CD14-positive monocyte (primary cell): ENCODE data around the gene FOXRED1. TPM values are rescaled to one million over a fixed set of nuclear protein-coding genes. Genes with fewer than 3 reads are reported as not detected.

Experiments used
- DNase-seq, 3 donors: peaks; one replicate each; pipeline ENCODE4 v3.0.0-alpha.2; 2011 to 2022
- H2AFZ ChIP-seq: 2 replicates; pipeline ENCODE4 v1.6.0; 2012; ENCODE audit warnings: mild to moderate bottlenecking, low read depth, low read length, inconsistent platforms; ENCODE audit not compliant: insufficient read depth, poor library complexity, severe bottlenecking
- H3K27ac ChIP-seq, 2 donors: 1 replicate in 1 of 2; 2 replicates in 1 of 2; pipeline ENCODE4 v1.5.1; 2012 to 2013; ENCODE audit warnings: low read length in 2 of 2, control low read depth in 1 of 2, inconsistent platforms in 1 of 2, low read depth in 1 of 2, mild to moderate bottlenecking in 1 of 2
- H3K27me3 ChIP-seq, 2 donors: one replicate each; pipeline versions ENCODE4 v1.6.0 to v1.6.1; 2011 to 2013; ENCODE audit warnings: low read length in 2 of 2; ENCODE audit not compliant: control insufficient read depth in 2 of 2, insufficient read depth in 2 of 2
- H3K36me3 ChIP-seq, 2 donors: replicated peaks in 1 of 2; 1 replicate in 1 of 2; 2 replicates in 1 of 2; pipeline versions ENCODE4 v1.5.1 to v1.6.1; 2012 to 2013; ENCODE audit warnings: low read length in 2 of 2, control low read depth in 1 of 2, inconsistent platforms in 1 of 2, mild to moderate bottlenecking in 1 of 2; ENCODE audit not compliant: insufficient read depth in 2 of 2, control insufficient read depth in 1 of 2
- H3K4me1 ChIP-seq, 2 donors: 1 replicate in 1 of 2; 2 replicates in 1 of 2; pipeline versions ENCODE4 v1.5.1 to v1.6.1; 2012 to 2013; ENCODE audit warnings: low read length in 2 of 2, control low read depth in 1 of 2, inconsistent platforms in 1 of 2, mild to moderate bottlenecking in 1 of 2, moderate library complexity in 1 of 2; ENCODE audit not compliant: insufficient read depth in 2 of 2, control insufficient read depth in 1 of 2
- H3K4me2 ChIP-seq: replicated peaks from 2 replicates; pipeline ENCODE3; 2012; ENCODE audit warnings: low read length, moderate library complexity, mild to moderate bottlenecking; ENCODE audit not compliant: poor library complexity, severe bottlenecking; ENCODE audit errors: extremely low read depth
- H3K4me3 ChIP-seq, 3 experiments: fragments of 200-600 bp in 1 of 3; sonication (generic) in 1 of 3; replicated peaks in 1 of 3; 1 replicate in 2 of 3; 2 replicates in 1 of 3; pipeline ENCODE4 v1.5.1; 2011 to 2013; ENCODE audit warnings: low read length in 3 of 3, mild to moderate bottlenecking in 3 of 3, control low read depth in 2 of 3, low read depth in 2 of 3, inconsistent platforms in 1 of 3, moderate library complexity in 1 of 3
- H3K79me2 ChIP-seq: 2 replicates; pipeline ENCODE4 v1.6.0; 2012; ENCODE audit warnings: mild to moderate bottlenecking, control low read depth, inconsistent platforms, low read length, moderate library complexity; ENCODE audit not compliant: insufficient read depth
- H3K9ac ChIP-seq: 2 replicates; pipeline ENCODE4 v1.6.0; 2017; ENCODE audit warnings: low read length, mild to moderate bottlenecking; ENCODE audit not compliant: insufficient read depth, poor library complexity, severe bottlenecking
- H3K9me3 ChIP-seq, 2 donors: replicated peaks in 1 of 2; 1 replicate in 1 of 2; 2 replicates in 1 of 2; pipeline versions ENCODE4 v1.5.1 to v1.6.1; 2012 to 2013; ENCODE audit warnings: low read length in 2 of 2, control low read depth in 1 of 2; ENCODE audit not compliant: control insufficient read depth in 1 of 2, insufficient read depth in 1 of 2
- H4K20me1 ChIP-seq: 2 replicates; pipeline ENCODE4 v1.6.0; 2012; ENCODE audit warnings: mild to moderate bottlenecking, low read length, control low read depth, moderate library complexity; ENCODE audit not compliant: insufficient read depth
- H3K27ac Mint-ChIP-seq, 7 donors: one replicate each; pipeline ENCODE4 v1.8.0; 2020; ENCODE audit warnings: mild to moderate bottlenecking in 7 of 7, mixed read lengths in 7 of 7, moderate library complexity in 6 of 7, inconsistent platforms in 2 of 7
- H3K27me3 Mint-ChIP-seq, 3 donors: one replicate each; pipeline ENCODE4 v1.8.0; 2021 to 2022; ENCODE audit warnings: low read depth in 3 of 3, mild to moderate bottlenecking in 3 of 3, mixed read lengths in 3 of 3, moderate library complexity in 3 of 3, inconsistent platforms in 1 of 3
- H3K36me3 Mint-ChIP-seq, 2 donors: one replicate each; pipeline ENCODE4 v1.8.0; 2020; ENCODE audit warnings: mixed read lengths in 2 of 2, inconsistent platforms in 1 of 2, mild to moderate bottlenecking in 1 of 2
- H3K4me1 Mint-ChIP-seq: one replicate; pipeline ENCODE4 v1.8.0; 2020; ENCODE audit warnings: mild to moderate bottlenecking, mixed read lengths
- H3K4me3 Mint-ChIP-seq, 2 donors: one replicate each; pipeline ENCODE4 v1.8.0; 2020; ENCODE audit warnings: mild to moderate bottlenecking in 2 of 2, mixed read lengths in 2 of 2, moderate library complexity in 1 of 2
- H3K9me3 Mint-ChIP-seq, 7 donors: one replicate each; pipeline ENCODE4 v1.8.0; 2020 to 2022; ENCODE audit warnings: mixed read lengths in 7 of 7, mild to moderate bottlenecking in 6 of 7, moderate library complexity in 6 of 7, inconsistent platforms in 2 of 7
- WGBS: methylation state at CpG from one replicate; pipeline ENCODE4 v1.1.5; 2013; ENCODE audit warnings: missing lambda C conversion rate; ENCODE audit not compliant: insufficient coverage; 5-methylcytosine and 5-hydroxymethylcytosine counted together
- intact Hi-C, 2 donors: fragments of 100-400 bp; cut with micrococcal nuclease; formaldehyde crosslinking; loops; one replicate each; pipeline versions ENCODE4 v1.15.0 to v1.15.1; 2023
- polyA plus RNA-seq, 3 donors: library from polyadenylated mRNA; depleted of rRNA in 1 of 3; unstranded in 2 of 3; stranded (reverse) in 1 of 3; fragments of 300-500 nt in 2 of 3; fragments of >200 nt in 1 of 3; fragmentation: Illumina TruSeq in 2 of 3; gene quantifications; 1 replicate in 2 of 3; 2 replicates in 1 of 3; pipeline ENCODE4 v1.2.3, GENCODE V29; 2012 to 2021
- TF ChIP-seq, protein P1 (sequence below): fragments of 200-600 bp; IDR thresholded peaks from one replicate; pipeline ENCODE4 v1.8.0; 2022; ENCODE audit warnings: antibody characterized with exemption, mild to moderate bottlenecking

FOXRED1 gene
- polyA plus RNA-seq, 3 donors, result 15.2 to 18.0 (median 15.4) TPM

DNA sequence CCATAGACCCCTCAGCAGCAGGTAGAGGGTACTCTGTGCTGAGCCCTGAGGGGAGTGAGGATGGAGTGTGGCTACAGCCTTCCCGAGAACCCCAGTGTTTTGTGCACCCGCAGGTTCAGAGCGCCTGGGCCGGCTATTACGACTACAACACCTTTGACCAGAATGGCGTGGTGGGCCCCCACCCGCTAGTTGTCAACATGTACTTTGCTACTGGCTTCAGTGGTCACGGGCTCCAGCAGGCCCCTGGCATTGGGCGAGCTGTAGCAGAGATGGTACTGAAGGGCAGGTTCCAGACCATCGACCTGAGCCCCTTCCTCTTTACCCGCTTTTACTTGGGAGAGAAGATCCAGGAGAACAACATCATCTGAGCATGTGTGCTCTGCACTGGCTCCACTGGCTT lies 8.4 kb downstream of the FOXRED1 start:
- no peak for DNase-seq
- no peak overlapping the region for H3K4me2 ChIP-seq
- H3K4me1 ChIP-seq, result peaks cover 29 to 30% of the 10 kb centered on the region in 2 donors
- peaks cover 0 to 2% (median 0%) of the 10 kb centered on the region in 7 donors for H3K9me3 Mint-ChIP-seq
- H3K27me3 ChIP-seq, result no peaks in the 10 kb centered on the region
- peaks cover 12% of the 10 kb centered on the region for H3K79me2 ChIP-seq
- H2AFZ ChIP-seq, result no peak overlapping the region
- no peaks in the 10 kb centered on the region for H4K20me1 ChIP-seq
- peaks cover 25 to 49% of the 10 kb centered on the region in 2 donors for H3K36me3 ChIP-seq
- H3K9ac ChIP-seq, result no peak overlapping the region
- no peak overlapping the region for H3K4me3 ChIP-seq
- no peak overlapping the region for H3K27ac ChIP-seq
- intact Hi-C loops, result no loop called here
- H3K9me3 ChIP-seq, result no peaks in the 10 kb centered on the region
- H3K4me1 Mint-ChIP-seq, result peaks cover 32% of the 10 kb centered on the region
- peaks cover 0 to 3% (median 2%) of the 10 kb centered on the region in 3 donors for H3K27me3 Mint-ChIP-seq
- peak overlapping the region in 2 of 7 donors; percentile 5 to 41 for H3K27ac Mint-ChIP-seq
- WGBS, result 94% methylated on average over 10 of the region's 11 CpGs
- H3K4me3 Mint-ChIP-seq, result no peak overlapping the region
- TF ChIP-seq, protein P1, sequence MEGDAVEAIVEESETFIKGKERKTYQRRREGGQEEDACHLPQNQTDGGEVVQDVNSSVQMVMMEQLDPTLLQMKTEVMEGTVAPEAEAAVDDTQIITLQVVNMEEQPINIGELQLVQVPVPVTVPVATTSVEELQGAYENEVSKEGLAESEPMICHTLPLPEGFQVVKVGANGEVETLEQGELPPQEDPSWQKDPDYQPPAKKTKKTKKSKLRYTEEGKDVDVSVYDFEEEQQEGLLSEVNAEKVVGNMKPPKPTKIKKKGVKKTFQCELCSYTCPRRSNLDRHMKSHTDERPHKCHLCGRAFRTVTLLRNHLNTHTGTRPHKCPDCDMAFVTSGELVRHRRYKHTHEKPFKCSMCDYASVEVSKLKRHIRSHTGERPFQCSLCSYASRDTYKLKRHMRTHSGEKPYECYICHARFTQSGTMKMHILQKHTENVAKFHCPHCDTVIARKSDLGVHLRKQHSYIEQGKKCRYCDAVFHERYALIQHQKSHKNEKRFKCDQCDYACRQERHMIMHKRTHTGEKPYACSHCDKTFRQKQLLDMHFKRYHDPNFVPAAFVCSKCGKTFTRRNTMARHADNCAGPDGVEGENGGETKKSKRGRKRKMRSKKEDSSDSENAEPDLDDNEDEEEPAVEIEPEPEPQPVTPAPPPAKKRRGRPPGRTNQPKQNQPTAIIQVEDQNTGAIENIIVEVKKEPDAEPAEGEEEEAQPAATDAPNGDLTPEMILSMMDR, result no peak
- H3K36me3 Mint-ChIP-seq, result peaks cover 50 to 59% of the 10 kb centered on the region in 2 donors

DNA sequence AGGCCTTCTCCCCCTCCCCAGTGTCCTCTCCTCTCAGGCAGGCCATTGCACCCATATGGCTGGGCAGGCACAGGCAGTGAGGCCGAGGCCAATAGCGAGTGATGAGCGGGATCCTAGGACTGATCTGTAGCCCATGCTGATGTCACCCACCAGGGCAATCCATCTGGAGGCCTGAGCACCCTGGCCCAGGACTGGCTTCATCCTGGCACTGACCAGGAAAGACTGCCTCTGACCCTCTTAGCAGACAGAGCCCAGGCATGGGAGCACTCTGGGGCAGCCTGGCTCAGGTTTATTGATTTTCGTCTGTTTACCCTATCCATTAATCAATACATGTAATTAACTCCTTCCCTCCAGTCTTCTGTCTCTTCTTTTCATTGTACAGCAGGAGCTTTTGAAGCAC lies 8.8 kb downstream of the FOXRED1 start:
- Histone ChIP-seq H4K20me1 (no peaks in the 10 kb centered on the region), H3K9me3 (no peaks in the 10 kb centered on the region), H3K4me1 (peaks cover 31 to 35% of the 10 kb centered on the region in 2 donors), H3K27ac (no peak overlapping the region), H3K36me3 (peaks cover 20 to 45% of the 10 kb centered on the region in 2 donors), H3K27me3 (no peaks in the 10 kb centered on the region), H3K79me2 (peaks cover 17% of the 10 kb centered on the region), H3K9ac (no peak overlapping the region), H2AFZ (no peak overlapping the region), H3K4me3 (no peak overlapping the region), H3K4me2 (no peak overlapping the region)
- peaks cover 47 to 55% of the 10 kb centered on the region in 2 donors for H3K36me3 Mint-ChIP-seq
- peaks cover 0 to 3% (median 2%) of the 10 kb centered on the region in 3 donors for H3K27me3 Mint-ChIP-seq
- H3K9me3 Mint-ChIP-seq, result peaks cover 0 to 2% (median 0%) of the 10 kb centered on the region in 7 donors
- H3K4me3 Mint-ChIP-seq, result no peak overlapping the region
- H3K4me1 Mint-ChIP-seq, result peaks cover 34% of the 10 kb centered on the region
- WGBS, result 98% methylated on average over 4 of the region's 4 CpGs
- intact Hi-C loops, result no loop called here
- TF ChIP-seq, protein P1, result no peak
- peak overlapping the region in 1 of 7 donors; percentile 5 for H3K27ac Mint-ChIP-seq
- no peak for DNase-seq
